ENCODE data around the gene GABPB1.

The GABPB1 gene

DNA sequence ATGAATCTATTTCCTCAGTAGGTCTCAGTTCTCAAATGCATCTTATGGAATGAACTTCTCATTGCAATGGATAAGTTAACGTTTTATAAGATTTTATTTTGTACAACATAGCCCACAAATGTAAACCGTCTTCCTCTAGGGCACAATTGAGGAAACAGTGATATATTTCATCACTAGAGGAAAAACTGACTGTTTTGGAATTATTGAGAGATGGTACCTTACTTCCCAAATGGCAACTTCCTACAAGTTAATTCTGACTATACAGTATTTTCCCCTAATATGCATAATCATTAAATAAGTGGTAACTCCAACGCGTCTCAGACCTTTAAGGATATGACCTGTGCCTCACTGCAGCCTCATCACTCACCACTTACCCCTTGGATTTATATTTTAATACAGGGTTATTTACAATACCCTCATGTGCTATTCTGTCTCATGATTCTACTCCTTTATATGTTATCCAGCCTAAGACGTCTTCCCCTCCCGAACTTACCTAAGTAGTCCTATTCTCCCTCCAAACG is 13.3 kb downstream of the GABPB1 start:
- no peak for DNase-seq

DNA sequence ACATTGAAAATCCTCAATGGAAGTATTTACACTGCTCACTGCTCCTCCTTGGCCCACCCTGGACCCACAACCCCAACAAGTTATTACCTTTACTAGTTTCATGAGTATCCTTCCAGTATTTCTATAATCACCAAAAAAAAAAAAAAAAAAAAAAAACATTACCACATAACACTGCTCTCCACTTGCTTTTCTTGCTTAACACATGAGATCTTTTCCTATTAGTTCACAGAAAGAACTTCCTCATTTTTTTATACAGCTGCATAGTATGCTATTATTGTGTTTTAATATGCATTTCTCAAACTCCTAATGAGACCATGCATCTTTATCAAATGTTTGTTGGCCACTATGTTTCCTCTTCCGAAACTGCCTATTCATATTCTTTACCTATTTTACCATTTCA is 14.6 kb downstream of the GABPB1 start:
- no peak for DNase-seq

DNA sequence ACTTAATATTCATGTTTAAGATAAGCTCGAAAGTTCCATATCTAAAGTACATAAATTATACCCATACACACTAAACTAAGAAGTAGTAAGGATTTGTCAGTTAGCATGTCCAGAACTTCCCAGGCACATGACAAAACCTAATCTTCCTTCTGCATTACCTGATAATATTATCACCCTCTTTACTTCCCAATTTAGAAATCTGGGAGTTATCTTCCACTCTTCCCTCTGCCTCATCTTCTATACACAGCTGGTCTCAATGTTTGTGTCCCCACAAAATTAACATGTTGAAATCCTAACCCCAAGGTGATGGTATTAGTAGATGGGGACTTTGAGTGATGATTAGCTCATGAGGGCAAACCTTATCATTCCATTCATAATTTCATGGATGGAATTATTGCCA is 15.3 kb downstream of the GABPB1 start:
- DNase-seq = no peak

DNA sequence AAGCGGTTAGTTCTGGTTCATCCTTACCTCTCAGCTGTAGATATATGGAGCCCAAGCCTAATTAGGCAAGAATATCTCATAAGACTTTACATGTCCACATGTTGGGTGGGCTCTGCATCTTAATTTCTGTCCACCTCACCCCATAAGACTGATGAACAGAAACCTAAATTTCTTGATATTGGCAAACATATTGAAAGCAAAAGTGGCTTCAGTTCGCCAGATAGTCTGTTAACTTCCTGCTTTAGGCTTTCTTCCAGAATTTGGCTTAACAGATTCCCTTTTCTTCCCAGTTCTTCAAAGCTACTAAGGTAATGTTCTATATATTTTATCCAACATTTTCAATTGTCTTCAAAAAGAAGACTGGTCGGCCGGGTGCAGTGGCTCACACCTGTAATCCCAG is 19.7 kb downstream of the GABPB1 start:
- no peak for DNase-seq

DNA sequence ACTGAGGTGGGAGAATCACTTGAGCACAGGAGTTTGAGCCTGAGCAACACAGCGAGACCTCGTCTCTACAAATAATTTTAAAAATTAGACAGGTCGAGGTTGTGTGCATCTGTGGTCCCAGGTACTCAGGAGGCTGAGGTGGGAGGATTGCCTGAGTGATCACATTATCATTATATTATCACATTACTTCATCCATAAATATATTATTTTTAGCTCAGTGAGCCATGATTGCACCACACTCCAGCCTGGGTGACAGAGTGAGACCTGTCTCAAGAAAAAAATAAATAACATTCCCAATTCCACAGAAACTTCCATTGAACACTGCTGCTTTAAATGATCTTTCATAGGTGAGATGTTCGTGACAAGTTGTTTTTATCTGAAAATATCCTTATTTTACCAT is 21.8 kb downstream of the GABPB1 start:
- no peak for DNase-seq

DNA sequence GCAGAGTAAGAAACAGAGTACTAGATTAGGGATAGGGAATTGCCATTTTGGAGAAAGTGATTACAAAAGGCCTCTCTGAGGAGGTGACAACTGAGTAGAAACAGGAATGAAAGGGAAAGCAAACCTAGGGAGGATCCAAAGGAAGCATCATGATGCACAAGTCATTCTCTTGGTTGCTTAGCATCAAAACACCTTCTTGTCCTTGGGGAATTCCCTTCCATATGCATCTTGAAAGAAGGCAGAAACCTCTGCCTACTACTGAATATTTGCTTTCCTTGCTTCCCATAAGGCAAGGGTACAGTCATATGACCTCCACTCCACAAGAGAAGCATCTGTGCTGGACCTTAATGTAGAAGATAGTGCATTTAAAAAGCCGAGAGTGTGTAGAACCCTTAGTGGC is 24.1 kb downstream of the GABPB1 start:
- DNase-seq = no peak

DNA sequence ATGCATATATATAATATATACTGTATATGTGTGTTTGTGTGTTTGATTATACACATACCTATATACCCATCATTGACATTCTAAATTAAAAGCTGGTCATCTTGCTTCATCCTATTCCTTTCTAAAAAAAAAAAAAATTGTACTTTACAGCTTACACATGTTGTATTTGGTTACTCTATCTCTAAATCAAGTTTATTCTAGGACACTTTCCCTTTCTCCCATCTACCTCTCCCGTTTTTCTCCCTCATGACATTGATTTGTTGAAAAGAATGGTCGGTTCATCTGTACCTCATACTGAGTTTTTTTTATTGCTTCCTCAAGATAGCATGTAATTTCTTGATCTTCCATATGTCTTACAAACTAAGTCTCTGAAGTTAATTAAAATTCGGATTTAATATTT is 26.9 kb downstream of the GABPB1 start:
- DNase-seq = no peak

DNA sequence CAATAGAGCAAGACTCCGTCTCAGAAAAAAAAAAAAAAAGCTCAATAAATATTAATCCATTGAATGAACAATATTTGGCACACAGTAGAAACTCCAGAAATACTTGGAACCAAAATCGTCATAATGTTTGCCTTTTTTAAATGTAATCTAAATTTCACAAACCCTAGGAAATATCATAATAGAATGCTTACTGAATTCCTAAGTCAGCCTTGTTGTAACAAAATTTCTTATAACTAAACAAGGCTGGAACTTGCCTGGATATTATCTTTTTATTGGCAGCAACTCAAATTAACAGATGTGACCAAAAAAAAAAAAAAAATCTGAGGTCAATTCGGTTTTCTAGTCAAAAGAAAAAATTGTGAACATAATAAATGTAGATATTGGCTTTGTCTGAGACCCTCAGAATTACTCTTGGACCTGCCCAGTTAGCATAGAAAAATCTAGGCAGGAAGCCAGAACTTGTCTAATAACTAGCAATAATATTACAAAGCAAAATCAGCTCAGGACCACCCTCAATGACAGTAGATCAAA is 33.3 kb downstream of the GABPB1 start:
- no peak for DNase-seq

DNA sequence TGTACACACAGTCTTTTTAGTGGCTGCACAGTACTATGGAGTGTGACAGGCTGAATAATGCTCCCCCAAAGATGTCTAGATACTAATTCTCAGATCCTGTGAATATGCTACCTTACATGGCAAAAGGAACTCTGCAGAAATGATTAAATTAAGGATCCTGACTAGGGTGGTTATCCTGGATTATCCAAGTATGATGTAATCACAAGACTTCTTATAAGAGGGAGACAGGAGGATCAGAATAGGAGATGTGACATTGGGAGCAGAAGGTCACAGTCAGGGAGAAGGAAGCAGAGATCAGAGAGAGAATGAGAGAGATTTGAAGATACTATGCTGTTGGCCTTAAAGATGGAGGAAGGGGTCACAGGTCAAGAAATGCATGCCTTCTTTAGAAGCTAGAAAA is 34.5 kb downstream of the GABPB1 start:
- no peak for DNase-seq

DNA sequence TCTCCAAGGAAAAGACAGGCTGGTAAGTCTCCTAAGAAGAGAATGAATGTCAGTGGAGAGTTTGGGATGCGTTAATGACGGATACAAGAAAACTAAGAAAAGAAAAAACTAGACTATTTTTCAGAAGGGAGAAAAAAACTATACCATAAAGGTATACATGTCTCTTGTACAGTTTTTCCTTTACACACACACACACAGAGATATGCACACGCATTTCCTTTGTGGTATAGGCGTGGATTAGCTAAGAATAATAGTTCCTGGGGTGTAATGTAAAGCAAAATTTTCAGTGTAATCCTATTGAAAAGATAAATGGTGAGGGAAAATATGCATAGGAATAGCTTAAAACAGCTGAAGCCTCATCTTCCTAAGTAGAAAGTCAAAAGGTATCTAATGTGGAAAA is 36.3 kb downstream of the GABPB1 start:
- no peak for DNase-seq

DNA sequence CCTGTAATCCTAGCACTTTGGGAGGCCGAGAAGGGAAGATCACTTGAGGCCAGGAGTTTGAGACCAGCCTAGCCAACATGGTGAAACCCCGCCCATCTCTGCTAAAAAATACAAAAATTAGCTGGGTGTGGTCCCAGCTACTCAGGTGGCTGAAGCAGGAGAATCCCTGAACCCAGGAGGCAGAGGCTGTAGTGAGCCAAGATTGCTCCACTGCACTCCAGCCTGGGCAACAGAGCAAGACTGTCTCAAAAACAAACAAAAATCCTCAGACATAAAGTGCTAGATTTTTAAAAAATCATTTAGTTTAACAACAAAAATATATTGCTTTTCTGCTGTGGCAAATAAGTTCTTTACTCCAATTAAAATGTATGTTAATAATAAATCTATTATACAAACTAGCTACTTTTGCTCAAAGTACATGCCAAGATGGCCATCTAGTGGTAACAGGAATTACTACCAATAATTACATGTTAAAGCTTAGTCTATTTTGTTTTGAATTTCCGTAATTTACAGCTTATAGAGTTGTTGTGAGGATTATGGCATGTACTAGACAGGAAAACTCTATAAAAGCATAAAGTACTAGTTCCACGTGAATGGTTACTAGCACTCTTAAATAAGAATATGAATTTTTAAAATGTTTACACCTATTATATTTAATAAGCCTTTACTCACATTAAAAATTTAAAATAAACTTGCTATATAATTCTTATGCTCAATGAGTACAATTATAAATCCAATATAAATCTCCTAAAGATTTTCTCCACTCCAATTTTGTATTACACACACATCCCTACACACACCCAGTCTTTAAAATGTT is 39.0 kb downstream of the GABPB1 start:
- peak; percentile 11 for DNase-seq

DNA sequence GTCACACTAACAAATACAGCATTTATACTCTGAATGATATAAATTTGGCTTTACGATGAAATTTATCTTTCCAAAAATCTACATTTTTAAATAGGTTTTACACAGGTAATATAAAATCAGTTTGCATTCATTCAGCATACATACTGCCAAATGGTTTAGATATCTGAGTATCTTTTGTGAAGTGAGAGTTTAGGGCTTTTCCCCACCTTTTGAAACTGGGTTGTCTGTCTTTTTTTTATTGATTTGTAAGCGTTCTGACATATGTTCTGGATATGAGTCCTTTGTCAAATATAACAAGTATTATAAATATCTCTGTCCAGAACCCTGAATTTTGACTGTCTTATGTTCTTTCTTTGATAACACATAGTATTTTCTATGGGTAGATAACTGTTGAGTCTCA is 42.4 kb downstream of the GABPB1 start:
- no peak for DNase-seq

DNA sequence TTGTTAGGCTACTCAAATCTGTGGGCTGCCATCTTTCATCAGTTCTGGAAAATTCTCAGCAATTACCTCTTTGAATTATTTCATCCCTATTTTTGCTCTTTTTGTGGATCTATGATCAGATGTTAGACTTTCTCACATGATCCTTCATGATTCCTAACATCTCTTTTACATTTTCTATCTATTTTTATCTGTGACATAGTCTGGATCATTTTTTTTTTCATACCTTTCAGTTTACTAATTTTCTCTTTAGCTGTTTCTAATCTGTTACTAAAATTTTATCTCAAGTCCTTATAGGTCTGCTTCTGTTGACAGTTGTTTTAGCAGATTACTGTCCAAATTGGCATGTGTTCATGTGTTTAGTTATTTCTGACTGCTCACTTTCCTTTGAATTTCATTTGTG is 47.2 kb downstream of the GABPB1 start:
- DNase-seq = no peak

DNA sequence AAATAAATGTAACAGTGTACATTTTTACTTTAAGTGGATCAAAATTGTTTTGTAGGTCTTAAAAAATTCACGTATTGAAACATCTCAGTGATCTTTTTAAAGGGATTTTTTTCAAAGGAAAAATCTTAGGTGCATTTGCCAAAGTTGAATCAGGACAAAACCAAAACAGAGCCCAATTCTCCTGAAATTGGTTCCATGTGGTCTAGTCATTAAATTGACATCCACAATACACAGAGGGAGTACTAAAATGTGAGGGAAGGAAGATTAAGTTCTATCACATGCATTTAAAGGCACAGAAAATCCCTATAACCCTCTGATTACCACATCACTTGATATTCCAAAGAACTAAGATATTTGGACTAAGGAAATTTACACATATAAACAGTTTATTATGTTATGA is 50.2 kb downstream of the GABPB1 start:
- DNase-seq = no peak

DNA sequence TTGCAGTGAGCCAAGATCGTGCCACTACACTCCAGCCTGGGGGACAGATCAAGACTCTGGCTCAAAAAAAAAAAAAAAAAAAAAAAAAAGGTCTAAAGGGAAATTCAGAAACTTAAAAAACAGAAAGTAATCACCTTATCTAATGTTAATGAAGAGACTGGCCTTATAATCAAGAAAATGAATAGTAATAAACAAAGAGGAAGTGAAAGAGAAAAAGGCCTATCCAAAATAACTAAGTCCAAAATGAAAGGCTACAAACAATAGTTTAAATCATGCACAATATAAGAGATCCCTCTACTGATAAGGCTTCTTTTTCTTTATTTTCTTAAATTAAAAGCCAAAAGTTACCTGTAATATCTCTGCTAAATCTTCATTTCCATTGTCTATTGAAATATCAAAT is 52.4 kb downstream of the GABPB1 start:
- no peak for DNase-seq

DNA sequence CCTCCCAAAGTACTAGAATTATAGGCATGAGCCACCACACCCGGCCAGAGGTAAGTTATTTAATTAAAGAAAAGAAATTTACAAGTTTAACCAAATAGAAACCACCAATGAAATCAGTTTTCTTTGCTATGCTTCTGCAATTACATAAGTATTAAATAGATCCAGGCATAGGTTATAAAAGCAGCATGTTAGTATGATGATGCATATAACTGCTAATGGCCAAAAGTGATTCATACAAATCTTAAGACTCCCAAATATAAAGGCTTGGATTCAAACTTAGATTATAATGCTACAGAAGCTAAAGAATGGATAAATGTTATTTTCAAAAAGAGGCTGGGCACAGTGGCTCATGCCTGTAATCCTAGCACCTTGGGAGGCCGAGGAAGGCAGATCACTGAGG is 56.7 kb downstream of the GABPB1 start:
- no peak for DNase-seq

DNA sequence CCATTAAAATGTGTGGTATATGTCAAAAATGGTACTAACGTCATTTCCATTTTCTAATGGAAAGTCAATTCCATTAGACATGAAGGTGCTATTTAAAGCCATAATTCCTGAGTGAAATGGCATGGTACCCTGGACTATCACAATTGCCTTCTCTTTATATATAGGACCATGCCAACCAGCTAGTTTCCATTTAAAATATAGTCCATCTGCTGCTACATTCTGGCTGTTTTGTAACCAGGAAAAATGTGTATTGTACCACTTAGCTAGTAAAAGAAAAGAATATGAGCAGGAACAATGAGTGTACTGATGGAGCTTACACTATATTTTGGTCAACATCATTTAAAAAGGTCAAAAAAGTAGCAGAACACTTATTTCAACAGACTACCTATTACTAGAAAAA is 59.0 kb downstream of the GABPB1 start:
- DNase-seq = no peak

DNA sequence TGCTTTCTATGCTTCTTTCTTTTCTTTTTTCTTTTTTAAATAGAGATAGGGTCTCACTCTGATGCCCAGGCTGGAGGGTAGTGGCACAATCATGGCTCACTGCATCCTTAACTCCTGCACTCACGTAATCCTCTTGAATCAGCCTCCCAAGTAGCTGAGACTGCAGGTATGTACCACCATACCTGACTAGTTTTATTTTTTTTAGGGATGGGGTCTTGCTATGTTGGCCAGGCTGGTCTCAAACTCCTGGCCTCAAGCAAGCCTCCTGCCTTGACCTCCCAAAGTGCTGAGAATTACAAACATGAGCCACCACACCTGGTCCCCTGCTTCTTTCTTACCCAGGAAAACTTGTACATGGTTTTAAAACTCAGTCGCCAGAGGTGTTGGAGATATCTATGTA is 65.2 kb downstream of the GABPB1 start:
- no peak for DNase-seq

DNA sequence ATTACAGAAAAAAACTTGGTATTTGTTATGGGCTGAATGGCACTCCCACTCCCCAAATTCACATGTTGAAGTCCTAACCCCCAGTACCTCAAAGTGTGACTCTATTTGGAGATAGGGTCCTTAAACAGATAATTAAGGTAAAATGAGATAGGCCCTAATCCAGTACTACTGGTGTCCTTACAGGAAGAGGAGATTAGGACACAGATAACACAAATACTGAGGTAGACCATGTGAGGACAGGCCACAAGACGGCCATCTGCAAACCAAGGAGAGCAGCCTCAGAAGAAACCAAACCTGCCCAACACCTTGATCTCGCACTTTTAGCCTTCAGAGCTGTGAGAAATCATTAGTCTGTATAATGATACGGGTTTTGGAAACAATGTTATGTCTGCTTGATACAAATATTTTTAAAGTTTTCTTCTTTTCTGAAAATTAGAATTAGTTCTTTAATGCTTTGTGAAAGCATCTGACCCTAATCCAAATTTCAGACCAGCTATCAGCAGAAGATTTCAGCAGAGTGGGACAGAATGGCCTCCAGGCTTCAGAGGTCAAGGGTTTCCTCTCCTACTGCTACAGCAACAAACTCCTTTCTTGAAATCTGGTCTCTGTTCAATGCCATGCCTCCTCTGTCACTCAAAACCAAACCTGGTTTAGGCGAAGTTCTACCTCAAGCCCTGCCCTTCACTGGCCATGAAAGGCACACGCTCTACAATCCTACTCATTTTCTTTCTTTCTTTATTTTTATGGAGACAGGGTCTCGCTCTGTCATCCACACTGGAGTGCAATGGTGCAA is 67.5 kb downstream of the GABPB1 start:
- no peak for DNase-seq

DNA sequence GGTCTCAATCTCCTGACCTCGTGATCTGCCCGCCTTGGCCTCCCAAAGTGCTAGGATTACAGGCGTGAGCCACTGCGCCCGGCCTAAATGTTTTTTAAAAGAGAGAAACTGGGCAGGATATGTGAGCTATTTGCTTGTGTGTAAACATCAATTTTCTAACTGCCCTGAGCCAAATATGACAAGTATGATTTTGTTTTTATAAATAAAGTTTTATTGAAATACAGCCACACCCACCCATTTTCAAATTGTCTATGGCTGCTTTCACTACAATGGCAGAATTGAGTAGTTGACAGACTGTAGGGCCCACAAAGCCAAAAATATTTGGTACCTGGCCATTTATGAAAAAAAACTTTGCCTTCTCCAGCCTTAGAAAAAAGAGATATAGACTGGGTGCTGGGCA is 73.6 kb downstream of the GABPB1 start:
- no peak for DNase-seq

DNA sequence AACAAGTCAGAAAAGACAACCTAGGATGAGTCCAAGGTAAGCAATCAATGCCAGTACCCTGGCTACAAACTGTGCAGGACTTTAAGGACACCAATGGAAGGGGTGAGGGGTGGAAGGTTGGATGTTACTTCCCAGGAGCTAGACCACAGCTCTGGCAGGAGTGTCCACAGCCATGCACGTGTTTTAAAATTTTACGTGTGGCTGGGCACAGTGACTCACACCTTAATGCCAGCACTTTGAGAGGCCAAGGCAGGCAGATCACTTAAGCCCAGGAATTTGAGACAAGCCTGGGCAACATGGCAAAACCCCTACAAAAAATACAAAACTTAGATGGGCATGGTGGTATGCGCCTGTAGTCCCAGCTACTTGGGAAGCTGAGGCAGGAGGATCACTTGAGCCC is 74.7 kb downstream of the GABPB1 start:
- DNase-seq = no peak

DNA sequence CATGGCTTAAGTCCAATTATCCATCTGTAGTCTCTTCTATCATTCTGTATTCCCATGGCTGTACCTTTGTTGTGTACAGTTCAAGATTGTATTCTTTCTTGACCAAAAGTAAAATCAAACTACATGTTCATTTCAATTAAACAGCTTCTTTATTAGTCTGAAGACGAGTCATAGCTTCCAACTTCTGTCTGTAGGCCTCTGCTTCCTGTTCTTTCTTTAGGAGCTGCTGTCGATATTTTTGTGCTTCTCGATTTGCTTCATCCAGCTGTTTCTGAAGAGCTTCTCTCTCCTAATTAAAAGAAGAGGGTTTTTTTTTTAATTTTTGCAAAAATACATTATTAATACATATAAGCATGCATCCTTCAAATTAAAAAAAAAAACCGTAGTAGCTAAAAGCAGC is 76.5 kb downstream of the GABPB1 start:
- no peak for DNase-seq

DNA sequence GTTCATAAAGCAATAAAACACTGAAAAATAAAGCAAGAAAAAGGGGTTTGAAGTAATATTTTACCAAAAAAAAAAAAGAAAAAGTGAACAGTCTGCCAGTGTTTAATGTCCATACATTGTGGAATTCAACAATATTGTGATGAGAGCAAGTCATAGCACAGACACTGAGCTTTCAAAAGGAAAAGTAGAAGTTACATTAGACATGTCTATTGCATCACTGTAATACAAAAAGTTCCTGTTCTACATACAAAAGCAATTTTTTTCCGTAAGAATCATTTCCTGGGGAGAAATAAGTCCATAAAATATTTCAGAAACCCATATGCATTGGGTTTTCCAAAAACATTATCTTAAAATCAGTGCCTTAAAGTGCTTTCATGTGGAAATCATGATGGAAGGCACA is 77.6 kb downstream of the GABPB1 start:
- no peak for DNase-seq

DNA sequence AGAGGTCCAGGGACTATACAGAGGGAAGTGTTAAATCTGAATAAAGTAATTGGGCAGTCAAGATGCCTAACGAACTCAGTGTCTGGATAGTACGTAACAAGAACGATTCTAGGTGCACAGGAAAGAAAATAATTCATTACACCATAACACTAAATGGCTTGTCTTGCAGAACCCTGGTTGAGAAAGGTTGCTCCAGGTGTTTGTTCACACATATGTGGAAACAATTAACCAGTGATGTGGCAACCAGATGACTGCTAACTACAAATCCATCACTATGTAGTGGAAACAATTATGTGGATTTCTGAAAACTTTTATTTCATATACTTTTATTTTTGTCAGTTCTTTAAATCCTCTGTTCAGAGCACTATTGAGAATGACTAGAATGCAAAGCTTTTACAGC is 79.1 kb downstream of the GABPB1 start:
- DNase-seq = no peak
